Measurements from ENCODE around the gene ANAPC16.

The ANAPC16 gene

GRCh38 chr10:72215611-72216549, at the start of gene ANAPC16, which contains the start of gene ASCC1:
Gene ANAPC16, plus strand, starts transcription at chr10:72216012. Its CDS starts 7,903 bp downstream, at chr10:72223915.
Gene ASCC1, minus strand, starts transcription at chr10:72216276. Its CDS starts 2,978 bp downstream, at chr10:72213298.
- DNase-seq (ENCODE audit: insufficient read length, low spot score) = peak; percentile 41
- no peak for FAIRE-seq
- no peak for TF ChIP-seq CTCF (IDR thresholded peaks at IDR 0.05; ENCODE audit: insufficient read depth, missing control alignments)

- no peak for DNase-seq (ENCODE audit: insufficient read length, low spot score)
- no peak for TF ChIP-seq CTCF (IDR thresholded peaks at IDR 0.05; ENCODE audit: insufficient read depth, missing control alignments)
- no peak for FAIRE-seq
These were observed 48.7 kb upstream of the ANAPC16 start for GRCh38 chr10:72167118-72167517.

- FAIRE-seq = no peak
- no peak for TF ChIP-seq CTCF (IDR thresholded peaks at IDR 0.05; ENCODE audit: insufficient read depth, missing control alignments)
- no peak for DNase-seq (ENCODE audit: insufficient read length, low spot score)
These were observed 45.5 kb upstream of the ANAPC16 start for GRCh38 chr10:72170263-72170662.

GRCh38 chr10:72170733-72171132, 45.1 kb upstream of the ANAPC16 start:
- no peak for TF ChIP-seq CTCF (IDR thresholded peaks at IDR 0.05; ENCODE audit: insufficient read depth, missing control alignments)
- DNase-seq (ENCODE audit: insufficient read length, low spot score) = no peak
- no peak for FAIRE-seq

GRCh38 chr10:72171175-72171630, 44.6 kb upstream of the ANAPC16 start:
- no peak for TF ChIP-seq CTCF (IDR thresholded peaks at IDR 0.05; ENCODE audit: insufficient read depth, missing control alignments)
- FAIRE-seq = no peak
- DNase-seq (ENCODE audit: insufficient read length, low spot score) = no peak

GRCh38 chr10:72173262-72173618, 42.6 kb upstream of the ANAPC16 start:
- FAIRE-seq (no peak), DNase-seq (ENCODE audit: insufficient read length, low spot score) (no peak)

More at GRCh38 chr10:72173262-72173618, 42.6 kb upstream of the ANAPC16 start:
- no peak for TF ChIP-seq CTCF (IDR thresholded peaks at IDR 0.05; ENCODE audit: insufficient read depth, missing control alignments)
